GM21723 (cell line): ENCODE results near the gene SF1.
A peak's percentile ranks its signal among the peaks of the same experiment; 100 is the strongest.

ENCODE experiments used
- ATAC-seq: cut with Tn5 transposase; IDR thresholded peaks from one replicate; pipeline ENCODE4 v1.9.1; 2021; ENCODE audit warnings: mild to moderate bottlenecking, moderate library complexity; ENCODE audit not compliant: unreplicated experiment

SF1 gene

DNA sequence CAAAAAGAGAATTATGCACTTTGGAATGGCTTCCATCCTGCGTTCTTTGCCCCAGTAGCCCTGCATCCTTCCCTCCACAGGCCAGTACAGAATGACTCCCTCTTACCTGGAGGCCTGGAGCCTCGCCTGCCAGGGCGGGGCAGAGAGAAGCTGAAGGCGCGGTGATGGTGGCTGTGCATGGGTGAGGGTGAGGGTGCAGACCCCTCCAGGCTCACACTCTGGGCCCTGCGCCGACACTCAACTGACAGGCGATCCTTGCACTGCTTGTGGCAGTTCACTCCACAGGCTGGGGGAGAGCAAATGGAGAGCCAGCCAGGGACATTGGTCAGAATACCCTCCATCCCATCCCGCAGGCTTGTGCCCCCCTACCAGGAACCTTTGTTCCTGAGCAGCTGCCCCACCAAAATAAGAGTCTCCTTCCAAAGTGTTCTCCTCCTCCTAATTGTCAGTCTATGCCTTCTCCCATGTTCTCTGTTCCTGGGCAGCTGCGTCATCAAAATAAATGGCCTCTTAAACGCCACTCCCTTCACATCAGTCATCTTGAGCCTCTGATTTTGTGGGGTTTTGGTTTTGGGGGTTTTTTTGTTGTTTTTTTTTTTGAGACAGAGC is 49.5 kb downstream of the SF1 start:
- ATAC-seq = no peak

GRCh38 chr11:64726867-64727530 is 51.3 kb downstream of the SF1 start:
- no peak for ATAC-seq

DNA sequence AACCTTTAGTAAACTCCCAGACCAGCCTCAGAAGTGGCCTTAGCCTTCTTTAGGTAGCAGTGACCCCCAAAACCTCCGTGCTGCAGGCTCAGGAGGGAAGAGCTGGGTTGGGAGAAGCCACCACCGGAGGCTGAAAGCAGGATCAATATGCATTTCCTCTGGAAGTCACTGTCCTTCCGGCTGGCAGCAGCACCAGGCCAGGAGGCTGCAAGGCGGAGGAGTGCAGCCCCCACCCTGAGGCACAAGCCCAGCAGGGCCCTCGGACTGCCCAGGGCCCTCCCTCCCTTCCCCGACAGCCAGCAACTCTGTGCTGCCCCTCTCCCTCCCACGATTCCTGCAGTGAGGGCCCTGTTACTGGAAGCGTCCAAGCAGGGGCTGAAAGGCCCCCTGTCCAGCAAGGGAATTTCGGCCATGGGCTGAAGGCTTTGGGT is 52.1 kb downstream of the SF1 start:
- ATAC-seq = no peak

GRCh38 chr11:64724863-64725532 is 53.3 kb downstream of the SF1 start:
- no peak for ATAC-seq

- no peak for ATAC-seq
Measured at GRCh38 chr11:64723907-64724862, 54.2 kb downstream of the SF1 start.

DNA sequence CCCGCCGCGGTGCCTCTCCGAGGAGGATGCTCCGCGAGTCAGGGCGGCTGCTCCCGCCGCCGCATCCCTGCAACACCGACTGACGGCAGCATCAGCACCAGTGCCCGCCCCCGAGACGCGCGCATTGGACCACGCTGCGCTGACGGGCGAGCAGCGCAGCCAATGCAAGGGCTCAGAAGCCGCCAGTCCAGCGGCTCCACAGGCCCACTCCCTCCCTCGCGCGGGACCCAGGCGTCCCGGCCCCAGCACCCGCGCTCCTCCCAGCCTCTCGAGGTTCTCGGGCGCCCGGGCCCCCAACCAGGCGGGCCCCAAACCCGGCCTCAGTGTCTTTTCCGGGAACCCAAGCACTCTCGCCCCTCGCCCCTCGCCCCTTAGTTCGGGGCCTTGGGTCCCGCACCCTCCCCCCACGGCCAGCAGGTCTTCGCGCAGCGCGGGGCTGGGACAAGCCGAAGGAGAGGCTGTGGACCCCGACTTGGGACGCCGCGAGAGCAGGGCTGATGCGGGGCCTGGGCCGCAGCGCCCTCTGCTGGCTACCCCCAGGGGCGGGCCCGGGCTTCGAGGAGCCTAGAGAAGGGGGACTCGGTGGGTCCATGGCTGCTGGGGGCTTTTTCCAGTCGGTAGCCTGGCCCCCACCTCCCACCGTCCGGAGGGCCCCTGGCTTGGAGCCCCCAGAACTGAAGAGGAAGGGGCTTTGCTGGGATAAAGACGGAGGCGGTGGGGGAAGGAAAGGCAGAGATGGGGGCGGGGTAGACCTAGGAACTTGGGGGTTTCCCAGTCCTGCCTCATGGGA is 55.0 kb downstream of the SF1 start, which contains the start of gene NRXN2:
Gene NRXN2 (minus strand): TSS at position 81 of the 790 bp plus-strand sequence. CDS start 9,498 bp downstream, outside the sequence.
- ATAC-seq = peak; percentile 85

DNA sequence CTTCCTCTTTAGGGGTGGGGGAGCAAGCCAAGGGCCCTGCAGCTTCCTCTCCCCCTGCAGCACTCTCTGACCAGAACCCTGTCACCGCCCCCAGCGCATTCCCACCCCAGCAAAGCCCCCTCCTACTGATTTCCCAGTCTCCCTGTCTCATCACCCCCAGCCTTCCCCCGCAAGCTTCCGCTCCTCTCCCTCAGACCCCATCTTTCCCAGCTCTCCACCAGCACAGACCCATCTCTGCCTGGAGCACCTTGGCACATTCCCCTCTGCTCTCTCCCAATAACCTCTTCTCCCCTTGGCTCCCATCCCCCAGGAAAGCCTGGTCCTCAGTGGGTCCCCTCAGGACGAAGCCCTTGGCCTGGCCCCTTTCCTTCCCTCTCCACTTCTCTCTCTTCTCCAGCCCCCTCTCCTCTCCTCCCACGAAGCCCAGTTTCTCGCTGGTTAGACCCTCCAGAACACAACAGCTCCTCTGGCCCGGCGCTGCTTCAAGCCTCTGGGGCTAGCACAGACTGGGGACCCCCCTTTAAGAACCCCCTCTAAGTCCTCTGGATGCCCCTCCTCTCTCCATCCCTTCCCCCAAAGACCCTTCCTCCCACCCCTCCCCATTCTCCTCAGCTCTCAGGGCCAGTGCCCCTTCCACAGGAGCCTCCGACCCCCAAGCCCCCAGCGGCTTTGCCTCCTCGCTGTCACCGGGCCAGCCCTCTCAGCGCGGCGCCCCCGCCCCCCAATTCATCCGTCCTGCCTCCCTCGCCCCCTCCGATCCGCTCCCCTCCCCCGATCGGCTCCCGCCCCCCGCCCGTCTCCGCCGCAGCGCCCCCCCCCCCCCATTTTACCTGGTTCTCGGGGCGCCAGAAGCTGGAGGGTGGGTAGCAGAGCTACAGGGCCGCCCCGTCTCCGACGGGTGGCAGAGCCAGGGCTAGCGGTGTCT is 55.9 kb downstream of the SF1 start:
- no peak for ATAC-seq

- no peak for ATAC-seq
Measured at GRCh38 chr11:64721359-64721699, 57.0 kb downstream of the SF1 start.

DNA sequence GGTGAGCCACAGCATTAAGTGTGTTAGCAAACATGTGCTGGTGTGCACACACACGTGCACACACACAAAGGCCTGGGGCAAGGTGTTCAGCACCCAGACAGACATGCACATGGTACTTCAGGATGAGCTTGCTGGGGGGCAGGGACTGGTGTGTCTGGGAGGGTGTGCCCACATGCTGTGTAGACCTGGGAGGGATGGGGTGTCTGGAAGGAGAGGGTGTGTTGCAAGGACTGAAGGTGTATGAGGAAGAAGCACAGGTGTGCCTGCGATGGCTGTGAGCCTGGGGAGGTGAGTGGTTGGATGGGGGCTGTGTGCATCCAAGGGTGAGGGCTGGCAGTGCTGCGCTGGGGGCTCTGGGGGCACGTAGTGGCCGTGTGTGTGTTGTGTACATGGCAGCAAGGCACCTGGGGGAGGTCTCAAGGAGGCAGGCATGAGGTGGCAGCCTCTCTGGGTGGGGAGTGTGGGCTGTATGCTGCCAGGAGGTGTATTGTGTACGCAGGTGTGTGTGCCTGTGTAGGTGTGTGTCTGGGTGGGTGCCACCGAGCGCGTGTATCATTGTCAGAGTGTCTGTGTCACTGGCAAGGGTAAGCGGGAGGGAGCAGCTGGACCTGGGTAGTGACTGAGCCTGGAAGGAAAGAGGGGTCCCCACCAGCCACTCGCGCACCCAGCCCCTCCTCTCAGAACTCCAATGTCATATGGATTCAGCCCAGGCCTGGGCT is 57.5 kb downstream of the SF1 start:
- no peak for ATAC-seq

DNA sequence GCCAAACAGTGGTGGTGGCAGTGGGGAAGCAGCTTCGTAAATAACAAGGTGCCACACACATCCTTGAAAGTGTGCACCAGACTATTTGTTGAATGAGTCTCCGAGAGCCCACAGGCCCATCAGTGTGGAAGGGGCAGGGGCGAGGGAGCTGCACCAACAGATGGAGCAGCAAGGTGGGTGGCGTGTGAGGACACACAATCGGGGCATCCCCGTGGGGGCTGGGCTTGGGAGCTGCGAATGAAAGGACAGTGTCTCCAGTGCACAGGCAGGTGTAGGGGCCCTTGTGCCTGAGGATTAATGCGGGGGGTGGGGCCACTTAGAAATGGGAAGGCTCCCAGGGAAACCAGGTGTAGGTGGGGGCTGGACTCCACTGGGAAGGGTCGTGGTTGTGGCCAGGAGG is 58.2 kb downstream of the SF1 start:
- ATAC-seq = no peak

- no peak for ATAC-seq
Measured at GRCh38 chr11:64719406-64719805, 58.9 kb downstream of the SF1 start.

- no peak for ATAC-seq
Measured at GRCh38 chr11:64718780-64719124, 59.6 kb downstream of the SF1 start.

- ATAC-seq = no peak
Measured at GRCh38 chr11:64718084-64718779, 60.1 kb downstream of the SF1 start.

GRCh38 chr11:64717268-64717578 is 61.1 kb downstream of the SF1 start:
- no peak for ATAC-seq

DNA sequence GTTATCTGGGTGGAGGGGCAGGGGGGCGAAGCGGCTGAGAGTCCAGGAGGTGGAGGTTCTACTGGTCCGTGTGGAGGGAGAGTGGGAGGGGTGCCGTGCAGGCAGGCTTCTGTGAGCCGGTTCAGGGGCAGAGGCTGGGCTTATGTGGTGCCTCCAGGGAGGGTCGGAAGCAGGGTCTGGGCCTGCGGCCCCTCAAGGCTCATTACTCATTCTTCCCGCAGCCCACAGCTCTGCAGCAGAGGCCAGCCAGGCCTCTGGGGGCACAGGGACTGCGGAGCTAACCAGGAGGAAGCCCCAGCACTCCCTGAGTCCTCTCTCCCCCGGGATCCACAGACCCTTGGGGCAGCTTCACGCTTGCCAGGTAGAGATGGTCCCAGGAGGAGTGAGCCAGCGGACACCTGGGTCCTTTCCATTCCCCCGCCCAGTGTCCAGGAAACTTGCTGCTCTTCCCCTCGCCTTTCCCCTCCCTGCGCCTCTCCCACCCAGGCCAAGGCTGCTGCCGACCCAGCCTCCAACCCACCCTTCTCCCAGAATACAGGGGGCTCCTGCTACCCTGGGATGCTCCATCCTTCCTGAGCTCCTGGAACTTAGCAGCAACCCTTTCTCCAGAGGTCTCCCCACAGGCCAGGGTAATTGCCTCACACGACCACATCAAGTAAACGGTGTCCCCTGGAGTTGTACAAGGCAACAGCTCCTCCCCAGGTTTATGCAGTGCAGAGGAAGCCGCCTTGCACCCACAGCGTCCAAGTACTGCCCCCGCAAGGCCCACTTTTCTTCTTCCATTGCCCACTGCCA is 61.7 kb downstream of the SF1 start:
- ATAC-seq = no peak

DNA sequence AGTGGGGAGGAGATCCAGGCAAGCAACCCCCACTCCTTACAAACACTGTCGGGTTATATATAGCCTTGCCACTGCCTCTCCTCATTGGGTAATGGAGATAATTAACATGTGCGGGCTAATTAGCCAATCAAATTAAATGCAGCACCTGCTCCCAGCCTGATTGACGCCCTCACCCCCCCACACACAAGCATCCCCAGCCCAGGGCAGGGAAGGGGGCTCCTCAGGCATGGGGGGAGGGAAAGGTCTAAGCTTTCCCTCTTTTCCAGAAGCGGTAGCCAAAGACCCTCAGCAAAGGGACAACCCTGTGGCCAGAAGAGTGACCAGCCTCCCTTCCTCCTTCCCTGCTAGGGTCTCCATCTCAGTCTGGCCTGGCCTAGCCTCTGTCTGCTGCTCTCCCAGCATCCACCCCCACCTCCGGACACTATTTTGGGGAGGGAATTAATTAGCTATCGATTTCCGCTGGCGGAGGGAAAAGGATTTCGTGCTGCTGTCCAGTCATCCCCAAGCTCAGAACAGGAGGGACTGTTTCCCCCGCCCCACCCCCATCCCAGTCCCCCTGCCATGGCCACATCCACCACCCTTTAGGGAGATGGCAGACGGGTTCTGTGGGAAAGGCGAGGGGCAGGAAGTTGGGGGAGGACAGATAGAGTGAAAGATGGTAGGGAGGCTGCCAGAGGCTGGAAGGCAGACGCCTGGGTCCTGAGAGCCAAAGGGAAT is 62.4 kb downstream of the SF1 start:
- no peak for ATAC-seq

DNA sequence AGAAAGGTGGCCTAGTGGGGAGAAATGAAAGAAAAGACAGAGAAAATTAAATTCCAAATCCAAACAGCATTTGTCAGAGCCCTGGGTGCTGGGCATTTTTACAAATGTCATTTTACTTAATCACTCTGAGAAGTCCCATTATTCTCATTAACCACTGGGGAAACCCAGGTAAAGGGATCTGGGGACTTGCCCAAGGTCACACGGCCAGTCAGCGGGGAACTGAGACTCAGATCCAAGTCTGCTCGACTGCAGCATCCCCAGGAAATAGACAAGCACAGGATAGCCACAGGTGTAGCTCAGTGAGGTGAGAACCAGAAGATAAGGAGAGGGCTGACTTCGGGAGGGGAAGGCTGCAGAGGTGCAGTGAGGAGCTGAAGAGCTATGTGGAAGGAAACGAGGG is 63.2 kb downstream of the SF1 start:
- no peak for ATAC-seq
